ENCODE results near the gene CBLB.
"Not testable (repeated sequence)": the region's sequence is repeated elsewhere in the genome, so short reads cannot be mapped to it uniquely, and the experiment has no call there.

CBLB gene

DNA sequence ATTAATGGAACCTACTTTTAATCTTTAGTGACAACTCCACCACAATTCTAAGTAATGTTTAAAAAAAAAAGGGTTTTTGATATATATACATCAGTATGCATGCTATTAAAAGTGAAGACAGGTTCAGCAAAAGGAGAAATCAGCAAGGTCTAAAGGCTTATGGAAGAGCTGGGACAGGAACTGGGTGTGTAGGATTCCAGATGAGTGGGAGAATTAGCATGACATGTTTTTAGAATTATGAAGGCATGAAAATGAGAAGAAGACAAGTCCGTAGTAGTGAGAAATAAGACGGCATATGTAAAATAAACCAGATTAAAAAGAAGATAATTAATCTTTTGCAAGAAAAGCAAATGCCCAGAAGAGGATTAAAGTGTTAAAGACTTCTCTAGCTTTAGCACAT, 52.0 kb downstream of the CBLB start:
- DNase-seq (ENCODE audit: low read depth) = no peak

GRCh38 chr3:105815331-105815730, 53.5 kb downstream of the CBLB start:
- DNase-seq (ENCODE audit: low read depth) = not testable (repeated sequence)

DNA sequence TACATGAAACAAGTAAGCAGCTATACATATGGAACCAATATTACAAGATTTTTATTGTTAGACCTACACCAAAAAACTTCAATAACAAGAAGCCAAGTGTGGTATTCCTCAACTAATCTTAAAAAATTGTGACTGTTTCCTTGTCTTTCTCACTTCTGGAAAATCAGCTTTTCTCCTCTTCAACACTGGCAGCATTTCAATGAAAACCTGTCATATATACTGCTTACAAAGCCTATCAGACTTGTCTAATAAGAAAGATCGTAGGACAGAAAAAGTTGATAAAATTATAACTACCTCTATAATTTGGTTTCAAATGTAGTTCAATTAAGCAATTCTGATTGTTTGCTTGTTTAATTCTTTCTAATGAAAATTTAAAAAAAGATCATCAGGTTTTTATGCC, 55.1 kb downstream of the CBLB start:
- no peak for DNase-seq (ENCODE audit: low read depth)

DNA sequence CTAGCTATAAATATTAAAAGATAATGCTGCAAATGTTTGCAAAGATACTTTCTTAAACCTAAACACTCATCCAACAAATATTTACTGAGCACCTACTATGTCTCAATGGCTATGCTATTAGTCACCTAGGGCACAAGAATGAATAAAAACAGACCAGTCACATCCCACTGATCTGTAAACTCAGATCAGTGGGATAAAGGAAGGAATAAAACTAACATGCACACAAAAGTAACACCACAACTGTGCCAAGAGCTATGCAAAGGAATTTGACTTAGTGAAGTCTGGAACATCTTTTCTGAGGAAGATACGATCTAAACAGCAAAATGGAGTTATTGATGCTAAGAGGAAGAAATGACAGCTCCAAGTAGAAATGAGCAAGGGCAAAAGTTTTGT, 56.6 kb downstream of the CBLB start:
- no peak for DNase-seq (ENCODE audit: low read depth)

DNA sequence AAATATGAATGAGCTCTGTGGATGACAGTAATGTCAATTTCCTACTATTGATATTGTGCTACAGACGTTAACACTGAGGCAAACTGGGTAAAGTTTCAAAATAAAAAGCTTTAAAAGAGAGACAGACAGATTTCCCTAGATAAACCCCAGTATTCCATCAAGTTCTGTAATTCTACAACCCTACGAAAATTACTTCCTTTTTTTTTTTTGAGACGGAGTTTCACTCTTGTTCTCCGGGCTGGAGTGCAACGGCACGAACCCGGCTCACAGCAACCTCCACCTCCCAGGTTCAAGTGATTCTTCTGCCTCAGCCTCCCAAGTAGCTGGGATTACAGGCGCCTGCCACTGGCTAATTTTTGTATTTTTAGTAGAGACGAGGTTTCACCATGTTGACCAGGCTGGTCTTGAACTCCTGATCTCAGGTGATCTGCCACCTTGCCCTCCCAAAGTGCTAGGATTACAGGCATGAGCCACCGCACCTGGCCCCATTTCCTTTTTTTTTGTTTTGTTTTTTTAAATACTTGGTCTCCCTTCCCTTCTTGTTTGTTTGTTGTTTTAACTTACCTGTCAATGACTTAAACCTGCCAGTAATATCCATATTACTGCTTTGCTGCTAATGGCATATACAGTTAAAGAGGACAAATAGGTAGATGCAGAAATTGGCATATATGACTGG, 57.2 kb downstream of the CBLB start:
- no peak for DNase-seq (ENCODE audit: low read depth)

- no peak for DNase-seq (ENCODE audit: low read depth)
Observed at GRCh38 chr3:105809208-105809888, 59.5 kb downstream of the CBLB start.

GRCh38 chr3:105807701-105808100, 61.1 kb downstream of the CBLB start:
- no peak for DNase-seq (ENCODE audit: low read depth)

DNA sequence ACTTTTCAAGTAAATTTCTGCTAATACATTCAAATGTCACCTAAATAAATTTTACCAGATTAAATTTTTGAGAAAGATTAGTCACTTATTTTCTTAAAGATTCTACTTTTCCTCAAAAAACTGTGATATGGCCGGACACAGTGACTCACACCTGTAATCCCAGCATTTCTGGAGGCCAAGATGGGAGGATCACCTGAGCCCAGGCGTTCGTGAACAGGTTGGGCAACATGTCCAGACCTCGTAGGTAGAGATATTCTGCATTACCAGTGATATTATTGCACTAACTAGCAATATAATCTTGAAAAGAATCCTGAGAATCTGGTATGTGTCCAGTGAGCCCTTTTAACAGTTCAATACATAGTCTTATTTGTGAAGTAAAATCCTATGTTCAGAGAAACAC, 61.7 kb downstream of the CBLB start:
- DNase-seq (ENCODE audit: low read depth) = no peak

DNA sequence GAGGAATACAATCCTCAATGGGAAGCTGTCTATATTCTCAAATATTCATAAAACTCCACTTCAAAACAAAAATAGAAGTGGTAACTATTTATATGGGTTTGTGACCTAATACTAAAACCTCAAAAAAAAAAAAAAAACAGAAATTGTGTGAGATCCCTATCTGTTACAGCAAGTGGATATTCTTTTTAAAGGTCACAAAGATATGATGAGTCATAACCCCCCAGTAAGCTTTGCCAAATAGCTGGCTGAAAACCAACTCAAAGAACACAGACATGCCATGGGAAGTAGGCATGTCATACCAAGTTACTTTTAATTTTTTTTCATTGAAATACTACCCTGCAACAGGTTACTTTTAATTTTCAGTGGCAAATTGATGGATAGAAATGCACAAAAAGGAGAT, 62.5 kb downstream of the CBLB start:
- DNase-seq (ENCODE audit: low read depth) = no peak

DNA sequence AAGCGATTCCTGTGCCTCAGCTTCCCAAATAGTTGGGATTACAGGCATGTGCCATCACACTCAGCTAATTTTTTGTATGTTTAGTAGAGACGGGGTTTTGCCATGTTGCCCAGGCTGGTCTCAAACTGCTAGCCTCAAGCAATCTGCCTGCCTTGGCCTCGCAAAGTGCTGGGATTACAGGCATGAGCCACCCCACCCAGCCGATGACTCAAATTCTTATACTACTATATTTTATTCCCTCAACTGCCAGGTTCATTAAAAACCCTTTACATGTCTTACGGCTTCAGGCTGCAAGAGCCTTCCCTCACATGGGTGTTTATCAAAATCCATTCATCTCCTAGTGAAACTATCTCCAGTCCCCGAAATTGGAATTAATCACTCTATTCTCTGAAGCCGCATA, 63.4 kb downstream of the CBLB start:
- DNase-seq (ENCODE audit: low read depth) = no peak

GRCh38 chr3:105802118-105802706, 66.6 kb downstream of the CBLB start:
- DNase-seq (ENCODE audit: low read depth) = no peak

DNA sequence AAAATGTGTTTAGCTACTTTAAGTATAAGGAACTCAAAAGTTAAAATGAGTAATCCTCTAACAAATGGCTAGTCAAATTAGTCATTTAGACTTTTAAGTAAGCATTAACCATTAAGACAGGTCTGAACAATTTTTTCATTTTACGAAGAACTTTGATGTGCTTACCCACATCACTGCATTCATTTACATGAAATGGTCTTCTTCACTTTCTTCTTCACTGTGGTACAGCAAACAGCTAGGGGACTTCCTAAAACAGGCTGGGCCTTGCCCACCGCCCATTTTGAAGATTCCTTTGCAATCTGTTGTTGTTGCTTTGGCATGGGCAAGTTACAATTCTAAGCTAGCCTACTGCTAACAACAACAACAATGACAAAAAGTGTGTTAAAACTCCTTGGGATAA, 67.4 kb downstream of the CBLB start:
- DNase-seq (ENCODE audit: low read depth) = no peak

DNA sequence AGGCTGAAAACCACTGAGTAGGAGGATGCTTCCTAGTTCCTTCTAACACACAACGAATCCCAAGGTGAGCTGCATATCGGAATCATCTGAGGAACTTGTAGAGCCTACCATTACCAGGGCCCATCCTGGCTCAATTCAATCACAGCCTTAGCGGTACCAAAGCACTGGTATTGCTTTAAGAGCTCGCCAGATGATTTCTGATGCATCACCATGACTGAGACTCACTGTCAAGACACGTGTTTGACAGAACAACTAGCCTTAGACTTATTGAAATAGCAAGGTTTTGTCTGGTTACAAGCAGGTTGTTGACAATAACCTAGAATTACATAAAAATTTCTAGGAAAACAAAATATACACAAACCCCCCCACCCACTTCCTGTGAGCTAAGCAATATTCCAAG, 68.5 kb downstream of the CBLB start:
- DNase-seq (ENCODE audit: low read depth) = no peak

GRCh38 chr3:105799286-105799685, 69.5 kb downstream of the CBLB start:
- no peak for DNase-seq (ENCODE audit: low read depth)

DNA sequence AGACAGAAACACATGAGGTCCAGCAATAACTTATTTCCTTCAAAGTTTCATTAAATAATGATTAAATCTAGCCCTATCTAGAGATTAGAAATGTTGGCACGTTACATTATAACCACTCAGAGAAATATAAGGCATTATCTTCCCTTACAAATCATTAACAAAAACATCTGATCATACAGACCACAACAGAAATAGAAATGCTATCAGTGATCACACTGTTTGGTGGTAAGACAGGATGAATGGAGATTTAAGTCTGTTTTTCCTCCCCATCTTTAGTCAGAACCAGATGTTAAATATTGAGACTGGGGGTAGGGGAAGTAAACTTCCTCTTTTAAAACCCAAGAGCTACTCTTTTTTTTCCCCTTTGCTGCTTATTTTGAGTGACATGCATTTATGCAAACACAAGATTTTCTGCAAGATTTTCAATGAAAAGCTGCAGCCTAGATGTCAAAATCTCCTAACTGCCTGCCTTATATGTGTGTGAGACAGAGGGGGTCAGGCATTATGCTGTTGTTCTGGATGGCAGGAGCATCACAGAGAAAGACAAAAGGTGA, 70.4 kb downstream of the CBLB start:
- no peak for DNase-seq (ENCODE audit: low read depth)

- DNase-seq (ENCODE audit: low read depth) = no peak
Observed at GRCh38 chr3:105793040-105793439, 75.8 kb downstream of the CBLB start.

DNA sequence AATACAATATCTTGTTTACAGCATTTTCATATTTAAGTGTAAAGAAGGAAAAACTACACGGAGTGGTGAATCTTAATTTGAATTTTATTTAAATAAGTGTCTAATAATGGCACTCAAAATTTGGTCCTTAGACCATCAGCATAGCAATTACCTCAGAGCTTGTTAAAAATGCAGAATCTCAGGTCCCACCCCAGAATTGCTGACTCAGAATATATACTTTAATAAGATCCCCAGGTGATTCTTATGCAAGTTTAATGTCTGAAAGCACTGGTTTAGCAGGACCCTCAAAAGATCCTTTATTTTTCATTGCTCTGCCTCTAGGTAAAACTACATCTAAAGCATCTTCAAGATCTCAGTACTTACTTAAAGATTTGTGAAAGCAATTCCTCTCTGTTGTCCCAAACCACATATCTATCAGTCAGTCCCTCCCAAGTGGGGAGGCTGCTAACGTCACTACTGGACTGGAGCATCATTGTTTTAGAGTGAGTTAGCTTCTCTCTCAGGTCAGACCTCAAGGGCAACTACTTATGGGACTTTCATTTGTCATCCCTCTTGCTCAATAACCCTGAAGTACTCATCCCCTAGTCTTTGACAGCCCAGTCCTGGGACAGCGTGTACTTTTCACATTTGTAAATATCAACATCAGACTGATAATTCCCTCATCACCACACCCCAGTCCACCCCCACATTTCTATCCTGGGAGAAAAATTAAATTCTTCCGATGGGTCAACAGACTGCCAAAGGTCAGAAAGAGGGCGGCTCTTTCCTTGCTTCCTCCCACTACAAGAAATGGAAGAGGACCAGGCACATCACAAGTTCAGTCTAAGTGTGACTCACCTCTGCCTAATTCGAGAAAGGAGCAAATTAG, 76.7 kb downstream of the CBLB start:
- no peak for DNase-seq (ENCODE audit: low read depth)

DNA sequence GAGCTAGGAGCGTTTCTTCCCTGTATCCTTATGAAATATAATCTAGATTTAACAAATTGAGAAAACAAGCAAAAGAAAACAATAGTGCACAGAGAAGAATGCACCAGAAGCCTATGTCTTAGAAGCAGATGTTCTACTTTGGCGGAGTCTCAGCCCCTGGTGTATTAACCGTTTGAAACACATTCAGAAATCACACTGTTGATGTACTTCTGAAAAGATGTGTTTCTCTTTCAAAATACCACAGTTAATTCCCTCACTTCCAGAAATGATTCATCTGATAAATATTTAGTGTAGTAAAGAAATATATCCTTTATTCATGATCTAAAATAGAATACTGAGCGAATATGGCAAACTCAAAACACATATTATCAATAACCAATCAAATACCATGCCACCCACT, 77.7 kb downstream of the CBLB start:
- DNase-seq (ENCODE audit: low read depth) = no peak

DNA sequence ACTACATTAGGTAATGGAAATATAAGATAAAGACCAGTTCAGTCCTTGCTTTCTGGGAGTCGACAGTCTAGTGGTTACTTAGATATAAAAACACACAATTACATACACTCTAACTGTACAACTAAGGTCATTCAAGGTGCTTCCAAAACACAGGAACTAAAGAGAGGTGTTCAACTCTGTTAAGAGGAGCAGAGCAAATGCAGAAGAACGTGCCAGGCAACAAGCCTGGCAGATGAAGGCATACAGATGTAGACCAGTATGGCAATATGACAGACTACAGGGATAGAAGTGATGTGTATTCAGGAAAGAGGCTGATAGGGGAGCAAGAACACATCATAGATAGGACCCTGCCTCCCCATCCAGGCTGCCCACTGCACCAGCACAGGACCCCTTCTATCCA, 78.3 kb downstream of the CBLB start:
- DNase-seq (ENCODE audit: low read depth) = no peak

DNA sequence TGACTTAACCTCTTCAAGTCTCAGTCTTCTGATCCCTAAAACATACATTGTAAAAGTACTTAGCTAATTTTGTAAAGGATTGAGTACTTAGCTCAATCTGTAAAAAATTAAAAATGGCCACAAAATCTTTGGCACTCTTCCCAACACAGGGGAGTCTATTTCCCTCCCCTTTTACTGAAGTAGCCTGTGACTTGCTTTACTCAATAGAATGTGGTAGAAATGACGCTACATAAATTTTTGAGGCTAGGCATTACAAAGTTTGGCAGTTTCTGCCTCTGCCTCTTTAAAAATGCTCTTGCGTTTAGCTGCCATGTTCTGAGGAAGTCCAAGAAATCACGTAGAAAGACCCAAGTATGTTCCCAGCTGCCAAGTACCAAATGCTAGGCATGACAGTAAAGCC, 80.2 kb downstream of the CBLB start:
- DNase-seq (ENCODE audit: low read depth) = no peak

GRCh38 chr3:105787453-105787852, 81.4 kb downstream of the CBLB start:
- DNase-seq (ENCODE audit: low read depth) = no peak

GRCh38 chr3:105786990-105787389, 81.8 kb downstream of the CBLB start:
- DNase-seq (ENCODE audit: low read depth) = no peak
